ENCODE results near the gene HOXA9. TPM values are rescaled to one million over a fixed set of nuclear protein-coding genes. Genes with fewer than 3 reads are reported as not detected.

The HOXA9 gene
- not detected in 2 replicates for total RNA-seq (ENCODE audit: low replicate concordance)

- H3K27ac ChIP-seq: no peak within 1 kb of the TSS
- H3F3A ChIP-seq (ENCODE audit: low read depth): no peaks in the 10 kb centered on the region
These were observed at the start of gene HOXA9 for GRCh38 chr7:27165089-27165995. HOXA9 (minus strand) TSS chr7:27165537; CDS start chr7:27165457, 80 bp downstream.

GRCh38 chr7:27214239-27214950, 49.1 kb upstream of the HOXA9 start:
- no peak for DNase-seq (ENCODE audit: low spot score)

More at GRCh38 chr7:27165089-27165995, at the start of gene HOXA9:
- Histone ChIP-seq H2AFZ (replicated peaks) (peak within 1 kb of the TSS; percentile 8), H4K20me1 (ENCODE audit: low read depth) (peaks cover 69% of the 10 kb centered on the region), H3K4me3 (peak within 1 kb of the TSS; percentile 12), H3K36me3 (no peaks in the 10 kb centered on the region), H3K4me1 (no peaks in the 10 kb centered on the region), H3K79me2 (ENCODE audit: low read depth) (no peaks in the 10 kb centered on the region), H3K9ac (no peak within 1 kb of the TSS), H3K27me3 (peaks cover 100% of the 10 kb centered on the region), H3K9me3 (ENCODE audit: low read depth) (no peaks in the 10 kb centered on the region), H3K4me2 (peak within 1 kb of the TSS; percentile 16)
- peaks cover 3% of the 10 kb centered on the region for H3K9me3 Mint-ChIP-seq
- TF ChIP-seq EZH2 (IDR thresholded peaks at IDR 0.05) (peak; percentile 93), CTCF (IDR thresholded peaks at IDR 0.05) (no peak), EZH2phosphoT487 (IDR thresholded peaks at IDR 0.05) (peak; percentile 96)
- H3K27ac Mint-ChIP-seq: no peak within 1 kb of the TSS
- no peaks in the 10 kb centered on the region for H3K36me3 Mint-ChIP-seq
- H3K4me3 Mint-ChIP-seq: no peak within 1 kb of the TSS
- no peaks in the 10 kb centered on the region for H3K4me1 Mint-ChIP-seq
- peaks cover 85% of the 10 kb centered on the region for H3K27me3 Mint-ChIP-seq (ENCODE audit: insufficient read depth, low read depth)
- no peak for DNase-seq (ENCODE audit: low spot score)

More at GRCh38 chr7:27214239-27214950, 49.1 kb upstream of the HOXA9 start:
- Histone ChIP-seq H3K9ac (no peak overlapping the region), H3K9me3 (ENCODE audit: low read depth) (no peaks in the 10 kb centered on the region), H3K4me1 (peaks cover 16% of the 10 kb centered on the region), H3K27ac (no peak overlapping the region), H2AFZ (replicated peaks) (no peak overlapping the region), H3K36me3 (no peaks in the 10 kb centered on the region), H3F3A (ENCODE audit: low read depth) (no peaks in the 10 kb centered on the region), H3K79me2 (ENCODE audit: low read depth) (no peaks in the 10 kb centered on the region), H3K4me3 (no peak overlapping the region), H4K20me1 (ENCODE audit: low read depth) (peaks cover 53% of the 10 kb centered on the region), H3K4me2 (no peak overlapping the region), H3K27me3 (peaks cover 100% of the 10 kb centered on the region)
- Mint-ChIP-seq H3K36me3 (no peaks in the 10 kb centered on the region), H3K9me3 (no peaks in the 10 kb centered on the region), H3K27me3 (ENCODE audit: insufficient read depth, low read depth) (peaks cover 91% of the 10 kb centered on the region), H3K4me3 (no peak overlapping the region), H3K4me1 (peaks cover 4% of the 10 kb centered on the region), H3K27ac (no peak overlapping the region)
- TF ChIP-seq EZH2phosphoT487 (IDR thresholded peaks at IDR 0.05) (no peak), EZH2 (IDR thresholded peaks at IDR 0.05) (no peak), CTCF (IDR thresholded peaks at IDR 0.05) (no peak)
